Renal pelvis (tissue), 4 donors: ENCODE results near the gene ORAI1. TPM values are rescaled to one million over a fixed set of nuclear protein-coding genes. Genes with fewer than 3 reads are reported as not detected.
"Not testable (repeated sequence)": the region's sequence is repeated elsewhere in the genome, so short reads cannot be mapped to it uniquely, and the experiment has no call there.

ENCODE experiments used
- DNase-seq: peaks from one replicate; pipeline ENCODE4 v3.0.0-alpha.2; 2013
- polyA plus RNA-seq, 3 donors: library from polyadenylated mRNA; unstranded; fragments of 120-200 nt; gene quantifications; one replicate each; pipeline ENCODE4 v1.2.1, GENCODE V29; 2013; ENCODE audit not compliant: insufficient read length in 3 of 3

The ORAI1 gene
- polyA plus RNA-seq, 3 donors = 13.7 to 17.2 (median 15.9) TPM

- DNase-seq = no peak
Observed at GRCh38 chr12:121595520-121595919, 30.8 kb upstream of the ORAI1 start.

- no peak for DNase-seq
Observed at GRCh38 chr12:121596526-121596925, 29.8 kb upstream of the ORAI1 start.

- no peak for DNase-seq
Observed at GRCh38 chr12:121600702-121601336, 25.5 kb upstream of the ORAI1 start.

DNA sequence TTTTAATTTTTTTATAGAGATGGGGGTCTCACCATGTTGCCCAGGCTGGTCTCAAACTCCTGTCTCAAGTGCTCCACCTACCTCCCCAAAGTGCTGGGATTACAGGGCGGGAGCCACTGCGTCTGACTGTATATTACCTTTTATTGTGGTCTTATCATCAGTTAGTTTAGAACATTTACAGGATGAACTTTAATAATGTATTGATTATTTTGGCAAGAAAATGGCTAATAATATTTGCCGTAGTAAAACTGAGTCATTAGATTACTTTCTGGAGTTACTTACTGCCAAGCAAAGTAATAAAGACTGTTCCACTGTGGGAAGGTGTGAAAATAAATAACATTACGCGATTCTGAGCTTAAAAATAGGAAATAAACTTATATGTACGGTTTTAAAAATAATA lies 23.6 kb upstream of the ORAI1 start:
- DNase-seq = no peak

GRCh38 chr12:121603581-121603980 lies 22.7 kb upstream of the ORAI1 start:
- DNase-seq = no peak

DNA sequence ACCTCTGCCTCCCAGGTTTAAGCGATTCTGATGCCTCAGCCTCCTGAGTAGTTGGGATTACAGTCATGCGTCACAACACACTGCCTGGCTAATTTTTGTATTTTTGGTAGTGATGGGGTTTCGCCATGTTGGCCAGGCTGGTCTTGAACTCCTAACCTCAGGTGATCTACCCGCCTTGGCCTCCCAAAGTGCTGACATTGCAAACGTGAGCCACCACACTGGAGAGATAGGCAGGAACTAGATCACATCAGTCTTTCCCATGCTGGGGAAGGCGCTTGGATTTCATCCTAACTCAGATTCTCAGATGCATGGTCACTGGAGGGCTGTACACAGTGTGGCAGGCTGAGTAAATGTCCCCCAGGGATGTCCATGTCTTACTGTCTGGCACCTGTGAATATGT lies 18.0 kb upstream of the ORAI1 start:
- no peak for DNase-seq

DNA sequence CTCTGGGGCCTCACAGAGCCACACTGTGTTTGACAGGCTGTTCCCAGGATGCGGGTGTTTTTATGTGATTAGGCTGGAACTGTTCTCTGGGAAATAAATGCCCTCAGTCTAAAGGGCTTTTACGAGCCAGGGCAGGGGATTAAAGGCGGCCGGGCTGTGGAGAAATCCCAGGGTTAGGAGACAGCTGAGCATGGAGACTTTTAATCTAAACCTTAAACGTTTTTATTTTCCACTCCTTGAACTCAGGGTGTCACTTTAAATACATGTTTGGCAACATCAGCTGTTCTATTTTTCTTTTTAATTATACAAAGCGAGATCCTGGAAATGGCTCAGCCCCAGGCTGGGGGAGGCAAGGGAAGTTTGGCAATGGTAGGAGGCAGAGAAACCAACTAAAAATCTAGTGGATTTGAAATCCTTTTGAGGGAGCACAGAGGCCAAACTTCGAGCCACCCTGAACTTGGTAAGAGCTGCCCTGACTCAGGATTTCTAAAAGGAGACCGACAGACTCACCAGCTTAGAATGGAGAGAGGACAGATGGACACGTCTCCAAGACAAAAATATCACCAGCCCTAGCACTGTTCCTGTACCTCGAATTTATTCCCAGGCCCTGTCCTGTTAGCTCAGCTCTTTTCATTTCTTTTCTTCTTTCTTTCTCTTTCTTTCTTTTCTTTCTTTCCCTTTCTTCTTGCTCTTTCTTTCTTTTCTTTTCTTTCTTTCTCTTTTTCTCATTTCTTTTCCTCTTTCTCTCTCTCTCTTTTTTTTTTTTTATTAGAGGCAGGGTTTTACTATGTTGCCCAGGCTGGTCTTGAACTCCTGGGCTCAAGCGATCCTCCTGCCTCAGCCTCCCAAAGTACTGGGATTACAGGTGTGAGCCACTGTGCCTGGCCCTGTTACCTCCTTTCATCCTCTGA lies 15.8 kb upstream of the ORAI1 start:
- DNase-seq = no peak

GRCh38 chr12:121611306-121611705 lies 15.0 kb upstream of the ORAI1 start:
- DNase-seq = no peak

DNA sequence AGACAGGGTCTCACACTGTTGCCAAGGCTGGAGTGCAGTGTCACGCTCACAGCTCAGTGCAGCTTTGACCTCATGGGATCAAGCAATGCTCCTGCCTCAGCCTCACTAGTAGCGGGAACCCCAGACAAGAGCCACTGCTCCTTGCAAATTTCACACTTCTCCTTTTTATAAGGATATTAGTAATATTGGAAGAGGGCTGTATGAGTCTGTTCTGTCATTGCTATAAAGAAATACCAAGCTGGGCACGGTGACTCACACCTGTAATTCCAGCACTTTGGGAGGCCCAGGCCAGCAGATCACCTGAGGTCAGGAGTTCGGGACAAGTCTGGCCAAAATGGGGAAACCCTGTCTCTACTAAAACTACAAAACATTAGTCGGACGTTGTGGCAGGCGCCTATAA lies 12.9 kb upstream of the ORAI1 start:
- no peak for DNase-seq

DNA sequence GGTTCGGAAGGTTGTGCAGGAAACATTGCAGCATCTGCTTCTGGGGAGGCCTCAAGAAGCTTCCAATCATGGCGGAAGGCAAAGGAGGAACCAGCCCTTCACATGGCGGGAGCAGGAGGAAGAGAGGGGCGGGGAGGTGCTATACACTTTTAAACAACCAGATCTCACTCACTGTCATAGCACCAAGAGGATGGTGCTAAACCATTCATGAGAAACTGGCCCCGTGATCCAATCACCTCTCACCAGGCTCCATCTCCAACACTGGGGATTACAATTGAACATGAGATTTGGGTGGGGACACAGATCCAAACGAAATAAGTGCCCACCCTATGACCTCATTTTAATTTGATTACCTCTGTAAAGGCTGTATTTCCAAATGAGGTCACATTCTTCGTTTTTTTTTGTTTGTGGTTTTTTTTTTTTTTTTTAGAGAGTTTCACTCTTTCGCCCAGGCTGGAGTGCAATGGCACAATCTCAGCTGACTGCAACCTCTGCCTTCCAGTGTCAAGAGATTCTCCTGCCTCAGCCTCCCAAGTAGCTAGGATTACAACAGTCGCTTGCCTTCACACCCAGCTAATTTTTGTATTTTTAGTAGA lies 11.4 kb upstream of the ORAI1 start:
- DNase-seq = no peak

GRCh38 chr12:121618659-121619233 lies 7.6 kb upstream of the ORAI1 start:
- DNase-seq = no peak

GRCh38 chr12:121620333-121620891 lies 5.9 kb upstream of the ORAI1 start:
- DNase-seq = no peak

DNA sequence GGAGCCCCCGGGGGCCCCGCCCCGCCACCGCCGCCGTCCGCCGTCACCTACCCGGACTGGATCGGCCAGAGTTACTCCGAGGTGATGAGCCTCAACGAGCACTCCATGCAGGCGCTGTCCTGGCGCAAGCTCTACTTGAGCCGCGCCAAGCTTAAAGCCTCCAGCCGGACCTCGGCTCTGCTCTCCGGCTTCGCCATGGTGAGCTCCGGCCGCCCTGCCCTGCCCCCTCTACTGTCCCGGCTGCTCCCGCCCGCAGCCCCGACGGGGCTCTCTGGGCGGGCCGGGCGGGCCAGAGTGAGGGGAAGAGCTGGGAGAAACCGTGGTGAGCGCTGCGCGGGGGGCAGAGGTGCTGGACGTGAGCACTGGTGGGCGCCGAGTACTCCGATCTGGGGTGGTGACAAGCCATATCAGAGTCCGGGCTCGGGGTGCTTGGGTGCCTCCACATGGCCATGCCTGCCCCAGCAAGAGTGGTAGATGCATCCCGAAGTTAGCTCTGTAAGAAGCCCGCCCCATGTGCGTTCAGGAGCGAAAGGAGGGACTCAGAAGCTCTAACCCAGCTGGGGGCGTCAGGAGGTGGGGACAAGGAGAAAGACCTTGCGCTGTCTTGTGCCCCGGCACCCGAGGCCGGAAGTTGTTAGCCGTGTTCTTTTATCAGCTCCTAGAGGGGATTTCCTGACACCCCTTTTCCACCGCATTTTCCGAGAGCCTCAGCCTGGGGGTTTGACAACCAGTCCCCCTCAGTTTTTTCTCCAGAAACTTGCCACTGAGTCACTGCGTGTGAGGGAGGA lies 717 bp downstream of the ORAI1 start:
- DNase-seq = peak; percentile 52

- DNase-seq = no peak
Observed at GRCh38 chr12:121628037-121628436, 1.7 kb downstream of the ORAI1 start.

- no peak for DNase-seq
Observed at GRCh38 chr12:121628536-121628935, 2.2 kb downstream of the ORAI1 start.

- no peak for DNase-seq
Observed at GRCh38 chr12:121630791-121631355, 4.5 kb downstream of the ORAI1 start.

- no peak for DNase-seq
Observed at GRCh38 chr12:121632069-121632970, 6.0 kb downstream of the ORAI1 start.

DNA sequence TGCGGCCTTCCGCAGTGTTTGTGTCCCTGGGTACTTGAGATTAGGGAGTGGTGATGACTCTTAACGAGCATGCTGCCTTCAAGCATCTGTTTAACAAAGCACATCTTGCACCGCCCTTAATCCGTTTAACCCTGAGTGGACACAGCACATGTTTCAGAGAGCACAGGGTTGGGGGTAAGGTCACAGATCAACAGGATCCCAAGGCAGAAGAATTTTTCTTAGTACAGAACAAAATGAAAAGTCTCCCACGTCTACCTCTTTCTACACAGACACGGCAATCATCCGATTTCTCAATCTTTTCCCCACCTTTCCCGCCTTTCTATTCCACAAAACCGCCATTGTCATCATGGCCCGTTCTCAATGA lies 7.5 kb downstream of the ORAI1 start:
- not testable (repeated sequence) for DNase-seq

DNA sequence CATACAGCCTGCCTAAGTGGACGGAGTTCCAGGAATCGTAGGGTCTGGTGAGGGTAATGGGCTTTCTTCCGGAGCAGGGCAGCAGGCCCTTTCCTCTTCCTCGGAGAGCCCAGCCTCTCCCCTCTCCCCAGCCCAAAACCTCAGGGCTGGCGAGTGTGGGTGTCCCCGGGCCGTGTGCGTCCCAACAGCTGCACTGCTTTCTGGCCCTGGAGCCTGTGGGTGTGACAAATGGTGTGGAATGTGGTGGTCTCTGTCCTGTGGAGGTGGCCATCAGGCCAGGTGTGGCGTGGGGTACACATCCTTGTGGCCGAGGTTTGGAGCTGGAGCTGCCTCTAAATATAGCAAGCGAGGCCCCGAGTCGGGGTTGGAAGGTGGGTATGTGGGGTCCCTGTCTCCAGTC lies 8.5 kb downstream of the ORAI1 start:
- no peak for DNase-seq
